ENCODE results near the gene FTSJ1.

FTSJ1 gene

DNA sequence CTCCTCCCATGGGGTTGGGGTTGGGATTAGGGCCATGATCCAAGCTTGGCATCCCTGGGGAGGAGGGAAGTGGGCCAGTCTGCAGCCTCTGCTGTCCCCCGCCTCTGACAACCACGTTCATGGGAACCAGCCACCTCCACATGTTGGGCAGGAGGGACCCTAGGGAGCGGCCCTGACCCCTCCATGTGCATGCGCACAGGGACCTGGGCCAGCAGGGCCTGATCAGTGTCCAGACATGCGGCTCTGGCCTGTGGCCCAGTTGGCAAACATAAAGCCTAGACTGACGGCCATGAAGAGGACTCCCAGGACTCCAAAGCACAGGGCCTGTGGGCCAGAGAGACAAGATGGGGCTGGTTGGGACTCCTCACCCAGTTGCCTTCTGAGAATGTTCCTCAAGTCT lies 17.3 kb upstream of the FTSJ1 start:
- H3K27ac ChIP-seq: no peak overlapping the region
- no peak overlapping the region for H3K9ac ChIP-seq (ENCODE audit: insufficient read length)
- H3K36me3 ChIP-seq (ENCODE audit: insufficient read depth, low read length): peaks cover 29% of the 10 kb centered on the region; the same call in 1 of the 2 replicates
- no peaks in the 10 kb centered on the region for H3K9me3 ChIP-seq (ENCODE audit: low read depth, low read length)
- DNase-seq (ENCODE audit: low read depth, low spot score): no peak
- no peak for TF ChIP-seq POLR2AphosphoS5 (IDR thresholded peaks at IDR 0.05; ENCODE audit: borderline replicate concordance, low read depth, low read length)
- no peak for TF ChIP-seq EZH2 (IDR thresholded peaks at IDR 0.05)
- TF ChIP-seq FOXP2 (optimal IDR thresholded peaks at IDR 0.05; ENCODE audit: control extremely low read depth, extremely low read length, insufficient read depth): no peak
- H3K4me3 ChIP-seq: no peak overlapping the region

DNA sequence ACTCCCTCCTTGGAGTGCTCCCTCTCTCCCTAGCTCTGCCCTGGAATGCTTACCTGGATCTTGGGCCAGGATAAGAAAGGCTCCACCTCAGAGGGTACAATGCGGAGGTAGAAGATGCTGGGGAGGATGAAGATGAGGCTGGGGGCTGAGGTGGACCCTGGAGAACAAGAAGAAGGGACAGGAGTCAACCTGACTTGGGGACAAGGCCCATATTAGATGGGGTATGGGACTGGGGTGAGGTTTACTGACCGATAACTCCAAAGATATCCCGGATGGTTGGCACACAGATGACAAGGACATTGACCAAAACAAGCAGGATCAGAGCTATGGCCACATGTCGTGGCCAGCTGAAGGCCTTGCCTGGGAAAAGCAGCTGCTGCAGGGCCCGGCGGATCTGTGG lies 16.5 kb upstream of the FTSJ1 start:
- Histone ChIP-seq H3K4me3 (no peak overlapping the region), H3K36me3 (ENCODE audit: insufficient read depth, low read length) (peaks cover 29% of the 10 kb centered on the region; the same call in 1 of the 2 replicates), H3K27ac (no peak overlapping the region), H3K9me3 (ENCODE audit: low read depth, low read length) (no peaks in the 10 kb centered on the region), H3K9ac (ENCODE audit: insufficient read length) (no peak overlapping the region)
- DNase-seq (ENCODE audit: low read depth, low spot score): no peak
- TF ChIP-seq FOXP2 (optimal IDR thresholded peaks at IDR 0.05; ENCODE audit: control extremely low read depth, extremely low read length, insufficient read depth) (no peak), EZH2 (IDR thresholded peaks at IDR 0.05) (no peak), POLR2AphosphoS5 (IDR thresholded peaks at IDR 0.05; ENCODE audit: borderline replicate concordance, low read depth, low read length) (no peak)

DNA sequence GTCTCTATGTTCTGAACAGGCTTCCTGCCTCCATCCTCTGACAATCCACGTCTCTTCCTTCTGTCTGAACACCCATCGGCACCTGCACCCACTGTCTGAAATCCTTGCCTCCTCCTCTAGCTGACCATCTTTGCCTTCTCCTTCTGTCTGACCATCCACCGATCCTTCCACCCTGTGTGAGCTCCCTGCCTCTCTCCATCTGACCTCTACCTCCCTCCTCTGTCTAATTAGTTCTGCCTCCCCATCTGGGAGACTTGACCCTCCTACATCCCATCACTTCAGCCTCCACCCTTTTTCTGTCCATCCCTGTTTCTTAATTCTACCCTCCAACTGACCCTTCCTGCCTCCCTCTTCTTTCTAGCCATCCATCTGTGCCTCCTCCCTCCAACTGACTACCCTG lies 16.0 kb upstream of the FTSJ1 start:
- no peaks in the 10 kb centered on the region for H3K9me3 ChIP-seq (ENCODE audit: low read depth, low read length)
- no peak for TF ChIP-seq EZH2 (IDR thresholded peaks at IDR 0.05)
- TF ChIP-seq FOXP2 (optimal IDR thresholded peaks at IDR 0.05; ENCODE audit: control extremely low read depth, extremely low read length, insufficient read depth): no peak
- no peak for TF ChIP-seq POLR2AphosphoS5 (IDR thresholded peaks at IDR 0.05; ENCODE audit: borderline replicate concordance, low read depth, low read length)
- peaks cover 29% of the 10 kb centered on the region; the same call in 1 of the 2 replicates for H3K36me3 ChIP-seq (ENCODE audit: insufficient read depth, low read length)
- no peak overlapping the region for H3K9ac ChIP-seq (ENCODE audit: insufficient read length)
- no peak for DNase-seq (ENCODE audit: low read depth, low spot score)
- no peak overlapping the region for H3K4me3 ChIP-seq
- no peak overlapping the region for H3K27ac ChIP-seq

DNA sequence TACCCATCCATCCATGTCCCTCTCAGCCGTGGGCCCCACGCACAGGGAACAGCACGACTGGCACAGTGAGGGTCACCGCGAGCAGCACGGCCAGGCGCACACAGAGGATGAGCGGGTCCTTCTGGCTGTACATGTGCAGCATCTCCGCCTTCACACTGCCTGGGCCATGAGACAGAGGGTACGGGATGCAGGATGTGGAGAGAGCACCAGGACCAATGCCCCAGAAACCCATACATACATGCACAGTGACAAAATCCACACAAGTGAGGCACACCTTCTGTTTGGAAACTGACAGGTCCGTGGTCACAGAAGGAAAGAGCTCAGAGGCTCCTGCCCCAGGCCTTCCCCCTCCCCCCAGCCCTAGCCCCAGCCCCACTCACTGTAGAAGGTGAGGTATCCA lies 15.4 kb upstream of the FTSJ1 start:
- Histone ChIP-seq H3K36me3 (ENCODE audit: insufficient read depth, low read length) (peaks cover 34% of the 10 kb centered on the region; the same call in 1 of the 2 replicates), H3K27ac (no peak overlapping the region), H3K4me3 (no peak overlapping the region), H3K9ac (ENCODE audit: insufficient read length) (no peak overlapping the region), H3K9me3 (ENCODE audit: low read depth, low read length) (no peaks in the 10 kb centered on the region)
- TF ChIP-seq EZH2 (IDR thresholded peaks at IDR 0.05) (no peak), FOXP2 (optimal IDR thresholded peaks at IDR 0.05; ENCODE audit: control extremely low read depth, extremely low read length, insufficient read depth) (no peak), POLR2AphosphoS5 (IDR thresholded peaks at IDR 0.05; ENCODE audit: borderline replicate concordance, low read depth, low read length) (no peak)
- DNase-seq (ENCODE audit: low read depth, low spot score): no peak

DNA sequence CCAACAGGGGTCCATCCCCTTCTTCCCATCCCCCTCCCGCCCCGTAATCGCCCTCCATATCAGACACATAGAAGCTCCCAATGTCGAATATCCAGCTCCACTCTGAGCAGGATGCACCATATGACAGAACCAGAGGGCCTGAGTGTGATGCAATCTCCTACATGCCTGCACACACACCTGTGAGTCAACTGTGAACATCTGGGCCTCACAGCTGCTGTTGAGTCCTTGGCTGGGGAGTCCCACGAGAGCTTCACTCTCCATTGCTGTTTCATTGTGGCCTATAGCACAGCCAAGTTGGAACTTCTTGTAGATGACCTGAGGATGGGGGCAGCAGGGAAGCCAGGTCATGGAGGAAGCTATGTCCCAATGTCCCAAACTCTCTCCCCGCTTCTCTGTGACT lies 14.2 kb upstream of the FTSJ1 start:
- Histone ChIP-seq H3K9me3 (ENCODE audit: low read depth, low read length) (no peaks in the 10 kb centered on the region), H3K9ac (ENCODE audit: insufficient read length) (no peak overlapping the region), H3K27ac (no peak overlapping the region), H3K36me3 (ENCODE audit: insufficient read depth, low read length) (peaks cover 40% of the 10 kb centered on the region; the same call in 1 of the 2 replicates), H3K4me3 (no peak overlapping the region)
- no peak for DNase-seq (ENCODE audit: low read depth, low spot score)
- TF ChIP-seq FOXP2 (optimal IDR thresholded peaks at IDR 0.05; ENCODE audit: control extremely low read depth, extremely low read length, insufficient read depth) (no peak), POLR2AphosphoS5 (IDR thresholded peaks at IDR 0.05; ENCODE audit: borderline replicate concordance, low read depth, low read length) (no peak), EZH2 (IDR thresholded peaks at IDR 0.05) (no peak)

DNA sequence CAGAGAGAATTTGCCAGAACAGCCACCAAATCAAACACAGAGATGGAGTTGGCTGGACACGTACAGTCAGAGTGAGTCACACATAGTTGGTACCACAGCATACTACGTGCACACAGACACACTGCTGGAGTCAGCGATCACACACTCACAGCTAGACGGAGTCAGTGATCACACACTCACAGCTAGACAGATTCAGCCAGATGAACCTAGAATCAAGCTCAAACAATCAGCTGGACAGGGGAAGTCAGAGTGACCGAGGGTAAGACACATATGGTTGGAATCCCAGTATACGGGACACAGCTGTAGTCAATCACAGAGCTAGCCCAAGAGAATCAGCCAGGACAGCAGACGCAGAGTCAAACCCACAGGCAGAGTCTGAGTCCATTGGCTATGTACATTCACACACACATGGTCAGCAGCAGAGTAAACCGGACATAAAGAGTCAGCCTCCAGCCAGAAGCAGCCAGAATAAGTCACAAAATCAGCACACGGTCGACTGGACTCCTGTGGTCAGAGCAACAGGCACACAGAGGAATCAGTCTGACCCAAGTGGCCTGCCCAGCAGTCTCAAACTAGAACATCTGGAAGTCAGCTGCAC lies 10.6 kb upstream of the FTSJ1 start:
- no peak for DNase-seq (ENCODE audit: low read depth, low spot score)
- peaks cover 34% of the 10 kb centered on the region; the same call in 1 of the 2 replicates for H3K36me3 ChIP-seq (ENCODE audit: insufficient read depth, low read length)
- H3K27ac ChIP-seq: no peak overlapping the region
- no peak for TF ChIP-seq FOXP2 (optimal IDR thresholded peaks at IDR 0.05; ENCODE audit: control extremely low read depth, extremely low read length, insufficient read depth)
- TF ChIP-seq POLR2AphosphoS5 (IDR thresholded peaks at IDR 0.05; ENCODE audit: borderline replicate concordance, low read depth, low read length): no peak
- TF ChIP-seq EZH2 (IDR thresholded peaks at IDR 0.05): no peak
- no peaks in the 10 kb centered on the region for H3K9me3 ChIP-seq (ENCODE audit: low read depth, low read length)
- H3K4me3 ChIP-seq: peak overlapping the region; percentile 85
- H3K9ac ChIP-seq (ENCODE audit: insufficient read length): peak overlapping the region; percentile 26

DNA sequence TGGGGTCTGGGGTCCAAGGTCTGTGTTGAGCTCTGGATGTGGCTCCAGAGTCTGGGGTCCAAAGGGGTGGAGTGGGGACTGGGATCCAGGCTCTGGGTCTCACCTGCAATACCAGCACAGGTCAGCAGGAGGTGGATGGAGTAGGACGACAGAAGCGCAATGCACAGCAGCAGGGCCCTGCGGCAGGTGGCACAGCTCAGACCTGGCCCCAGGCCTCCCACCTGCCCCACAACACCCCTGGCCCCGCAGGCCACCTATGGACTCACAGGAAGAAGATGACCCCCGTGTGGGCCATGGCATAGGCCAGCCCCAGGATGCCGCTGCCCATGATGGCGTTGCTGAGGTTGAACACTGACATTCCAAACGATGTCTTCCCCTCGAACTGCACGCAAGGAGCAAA lies 9.3 kb upstream of the FTSJ1 start:
- DNase-seq (ENCODE audit: low read depth, low spot score): no peak
- TF ChIP-seq FOXP2 (optimal IDR thresholded peaks at IDR 0.05; ENCODE audit: control extremely low read depth, extremely low read length, insufficient read depth) (no peak), EZH2 (IDR thresholded peaks at IDR 0.05) (no peak), POLR2AphosphoS5 (IDR thresholded peaks at IDR 0.05; ENCODE audit: borderline replicate concordance, low read depth, low read length) (no peak)
- Histone ChIP-seq H3K4me3 (peak overlapping the region; percentile 85), H3K27ac (no peak overlapping the region), H3K36me3 (ENCODE audit: insufficient read depth, low read length) (peaks cover 23% of the 10 kb centered on the region; the same call in 1 of the 2 replicates), H3K9ac (ENCODE audit: insufficient read length) (peak overlapping the region; percentile 87), H3K9me3 (ENCODE audit: low read depth, low read length) (no peaks in the 10 kb centered on the region)

DNA sequence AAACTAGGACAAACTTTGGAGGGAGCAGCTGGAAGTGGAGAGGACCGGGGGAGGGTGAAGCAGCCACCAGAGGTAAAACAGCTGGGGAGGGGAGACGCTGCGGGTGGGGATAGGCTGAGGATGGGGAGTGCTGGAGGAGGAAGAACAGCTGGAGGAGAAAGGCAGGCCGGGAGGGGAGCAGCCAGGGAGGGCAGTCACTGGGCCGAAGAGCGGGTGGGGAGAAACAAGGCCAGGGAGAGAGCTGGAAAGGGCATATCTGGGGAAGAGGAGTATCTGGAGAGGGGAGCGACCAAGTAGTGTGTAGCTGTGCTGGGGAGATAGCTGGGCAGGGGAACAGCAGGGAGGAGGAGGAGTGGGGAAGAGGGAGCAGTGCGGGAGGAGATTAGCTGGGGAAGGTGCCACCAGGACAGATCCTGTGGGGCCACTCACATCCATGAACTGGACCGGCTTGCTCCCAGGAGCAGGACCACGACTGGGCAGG lies 8.7 kb upstream of the FTSJ1 start:
- DNase-seq (ENCODE audit: low read depth, low spot score): no peak
- no peak overlapping the region for H3K27ac ChIP-seq
- H3K9me3 ChIP-seq (ENCODE audit: low read depth, low read length): no peaks in the 10 kb centered on the region
- TF ChIP-seq FOXP2 (optimal IDR thresholded peaks at IDR 0.05; ENCODE audit: control extremely low read depth, extremely low read length, insufficient read depth): no peak
- no peak for TF ChIP-seq EZH2 (IDR thresholded peaks at IDR 0.05)
- no peak for TF ChIP-seq POLR2AphosphoS5 (IDR thresholded peaks at IDR 0.05; ENCODE audit: borderline replicate concordance, low read depth, low read length)
- peaks cover 17% of the 10 kb centered on the region; the same call in 1 of the 2 replicates for H3K36me3 ChIP-seq (ENCODE audit: insufficient read depth, low read length)
- H3K9ac ChIP-seq (ENCODE audit: insufficient read length): peak overlapping the region; percentile 87
- H3K4me3 ChIP-seq: peak overlapping the region; percentile 85
